GM21515 (cell line): ENCODE measurements around the gene ZNF750.
"Not testable (repeated sequence)": the region's sequence is repeated elsewhere in the genome, so short reads cannot be mapped to it uniquely, and the experiment has no call there.

ENCODE experiments used
- ATAC-seq: cut with Tn5 transposase; IDR thresholded peaks from one replicate; pipeline ENCODE4 v1.9.1; 2021; ENCODE audit not compliant: unreplicated experiment

ZNF750 gene

DNA sequence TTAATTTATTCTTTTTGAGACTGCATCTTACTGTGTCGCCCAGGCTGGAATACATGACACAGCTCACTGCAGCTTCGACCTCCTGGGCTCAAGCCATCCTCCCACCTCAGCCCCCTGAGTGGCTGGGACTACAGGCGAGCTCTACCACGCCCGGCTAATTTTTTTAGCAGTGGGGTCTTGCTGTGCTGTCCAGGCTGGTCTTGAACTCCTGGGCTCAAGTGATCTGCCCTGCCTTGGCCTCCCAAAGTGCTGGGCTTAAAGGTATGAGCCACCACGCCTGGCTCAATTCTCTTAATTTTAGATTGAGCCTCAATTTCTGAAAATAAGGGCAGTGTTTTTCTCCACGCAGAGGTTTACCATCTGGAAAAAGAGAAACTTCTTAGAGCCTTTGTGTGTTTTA, 41.1 kb downstream of the ZNF750 start:
- no peak for ATAC-seq

GRCh38 chr17:82797061-82797460, 42.8 kb downstream of the ZNF750 start:
- no peak for ATAC-seq

DNA sequence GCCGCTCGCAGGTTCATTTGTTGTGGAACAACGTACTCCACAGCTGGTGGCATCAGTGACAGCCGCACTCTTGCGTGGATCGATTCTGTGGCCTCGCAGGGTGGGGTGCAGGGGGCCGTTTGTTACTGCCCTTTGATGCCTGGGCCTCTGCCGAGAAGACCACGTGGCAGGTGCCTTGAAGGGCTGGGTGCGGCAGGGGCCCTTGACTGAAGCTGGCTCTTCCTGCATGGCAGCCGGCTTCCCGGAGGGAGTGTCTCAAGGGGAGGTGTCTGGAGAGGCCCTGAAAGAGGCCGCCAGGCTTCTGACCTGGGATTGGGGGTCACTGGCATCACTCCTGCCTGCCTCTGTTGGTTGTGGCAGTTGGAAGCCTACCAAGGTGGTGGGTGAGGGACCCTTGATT, 44.2 kb downstream of the ZNF750 start:
- no peak for ATAC-seq

DNA sequence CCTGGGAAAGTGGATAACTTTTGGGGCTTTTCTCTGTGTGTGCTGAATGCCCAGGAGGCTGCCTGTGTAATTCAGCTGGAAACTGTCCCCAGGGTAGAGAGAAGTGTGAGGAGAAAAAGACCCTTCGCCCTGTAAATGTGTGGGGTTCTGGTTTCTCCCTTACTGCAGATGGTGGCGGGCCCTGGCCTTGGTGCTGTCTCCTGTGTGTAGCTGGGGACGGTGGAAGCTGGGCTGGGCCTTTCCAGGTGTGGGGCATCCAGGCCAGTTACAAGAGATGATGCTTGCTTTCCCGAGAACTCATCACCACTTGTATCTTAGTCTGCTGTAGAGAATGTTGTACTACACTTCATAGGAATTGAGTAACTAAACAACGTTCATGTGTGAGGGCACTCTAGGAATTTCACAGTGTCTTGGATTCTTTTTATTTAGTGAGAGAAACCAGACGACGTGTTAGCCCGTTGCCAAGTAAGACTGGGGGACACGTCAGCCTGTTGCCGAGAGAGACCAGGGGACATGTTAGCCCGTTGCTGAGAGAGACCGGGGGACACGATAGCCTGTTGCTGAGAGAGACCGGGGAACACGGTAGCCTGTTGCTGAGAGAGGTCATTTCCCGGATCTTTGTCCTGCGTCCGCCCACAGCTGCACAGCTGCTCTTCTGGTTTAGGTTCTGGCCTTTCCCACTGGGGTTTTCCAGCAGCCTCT, 44.9 kb downstream of the ZNF750 start:
- no peak for ATAC-seq

- no peak for ATAC-seq
Observed at GRCh38 chr17:82793974-82794630, 45.7 kb downstream of the ZNF750 start.

GRCh38 chr17:82791532-82791931, 48.3 kb downstream of the ZNF750 start:
- no peak for ATAC-seq

DNA sequence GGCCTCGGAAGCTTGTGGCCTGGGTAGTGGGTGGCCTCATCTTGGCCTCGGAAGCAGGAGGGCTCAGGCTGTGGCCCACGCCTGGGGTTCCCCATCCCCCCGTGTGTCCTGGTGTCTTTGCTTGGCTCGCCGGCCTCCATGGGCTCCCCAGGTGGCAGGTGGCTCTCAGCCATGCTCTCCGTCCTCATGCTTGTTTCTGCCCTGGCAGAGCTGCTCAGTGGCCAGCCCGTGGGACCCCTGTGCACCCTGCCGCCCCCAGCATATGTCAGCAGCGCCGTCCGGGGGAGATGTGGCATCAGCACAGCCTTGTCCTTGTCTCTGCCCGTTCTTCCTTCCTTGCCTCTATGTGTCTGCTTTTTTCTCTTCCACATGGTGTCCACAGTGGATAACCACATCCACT, 49.4 kb downstream of the ZNF750 start:
- ATAC-seq = no peak

DNA sequence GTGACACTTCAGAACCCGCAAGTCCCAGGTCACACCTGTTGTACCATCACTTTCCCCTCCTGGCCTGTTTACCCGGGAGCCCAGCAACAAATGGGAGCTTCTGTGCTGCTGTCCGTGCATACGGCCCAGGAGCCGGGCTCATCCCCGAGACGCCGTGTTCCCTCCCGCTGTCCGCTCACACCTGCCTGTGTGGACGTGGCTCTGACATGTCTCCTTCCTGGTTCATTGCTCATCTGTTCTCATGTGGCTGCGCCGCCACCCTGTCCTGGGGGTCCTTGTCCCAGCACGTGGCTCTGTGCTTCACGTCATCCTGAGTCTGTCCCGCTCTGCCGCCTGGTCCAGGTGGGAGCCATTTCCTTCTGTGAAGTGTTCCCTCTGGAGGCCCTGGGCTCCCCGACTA, 50.0 kb downstream of the ZNF750 start:
- ATAC-seq = no peak

DNA sequence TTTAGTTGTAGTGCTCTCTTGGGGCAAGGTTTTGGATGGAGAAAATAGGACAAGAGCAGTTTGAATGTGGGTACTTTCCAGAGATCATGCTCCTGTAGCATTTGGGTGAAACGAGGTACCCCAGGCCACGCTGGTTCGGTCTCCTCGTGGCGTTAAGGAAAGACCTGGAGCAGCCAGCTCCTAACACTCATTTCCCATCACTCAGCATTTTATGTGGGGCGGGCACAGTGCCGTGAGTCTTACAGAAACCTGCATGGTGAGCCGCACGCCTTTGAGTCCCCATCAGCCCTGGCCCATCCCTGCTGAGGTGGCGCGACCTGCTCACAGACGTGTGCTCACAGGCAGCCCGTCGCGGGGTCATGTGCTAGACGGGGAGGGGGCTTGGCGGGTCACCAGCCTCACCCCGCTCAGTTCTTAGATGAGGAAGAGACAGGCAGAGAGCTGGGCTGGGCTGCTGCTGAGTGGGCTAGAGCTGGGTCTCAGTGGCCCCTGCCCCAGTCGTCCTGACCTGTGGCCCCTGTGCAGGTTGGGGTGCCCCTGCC, 50.7 kb downstream of the ZNF750 start:
- ATAC-seq = no peak

- no peak for ATAC-seq
Observed at GRCh38 chr17:82788206-82789001, 51.4 kb downstream of the ZNF750 start.

DNA sequence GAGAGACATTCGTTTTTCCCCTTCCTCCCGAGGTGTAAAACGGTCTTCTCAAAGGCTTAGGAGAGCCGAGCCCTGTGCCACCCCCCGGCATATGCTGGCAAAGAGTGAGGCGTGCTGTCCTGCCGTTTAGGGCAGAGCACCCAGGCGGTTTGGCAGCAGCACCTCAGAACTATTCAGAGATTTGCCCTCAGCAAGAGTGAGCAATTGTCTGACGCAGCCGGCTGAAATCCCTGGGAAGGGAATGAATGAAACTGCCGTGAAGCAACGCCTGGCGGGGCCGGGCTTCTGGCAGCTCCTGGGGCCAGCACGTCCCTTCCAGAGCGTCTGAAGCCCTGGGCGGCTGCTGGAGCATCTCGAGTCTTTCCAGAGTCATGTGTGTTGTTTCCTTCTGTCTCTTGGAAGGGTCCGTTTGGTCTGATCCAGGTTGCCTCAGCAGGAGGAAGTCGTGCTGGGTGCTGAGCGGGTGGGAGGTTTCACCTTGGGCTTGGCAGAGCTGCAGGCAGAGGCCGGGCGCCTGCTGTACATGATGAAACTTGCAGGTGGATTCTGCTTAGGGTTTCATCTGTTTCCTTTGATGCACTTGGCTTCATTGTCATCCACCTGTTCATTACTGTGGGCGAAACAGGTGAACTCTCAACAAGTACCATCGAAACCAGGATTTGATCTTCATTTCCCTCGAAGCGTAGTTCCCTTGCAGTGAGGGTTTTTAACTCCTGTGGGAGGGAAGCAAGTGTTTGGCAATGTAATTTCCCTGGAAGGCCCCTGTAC, 52.6 kb downstream of the ZNF750 start:
- ATAC-seq = no peak

GRCh38 chr17:82786427-82786826, 53.4 kb downstream of the ZNF750 start:
- no peak for ATAC-seq

GRCh38 chr17:82785581-82785980, 54.2 kb downstream of the ZNF750 start:
- not testable (repeated sequence) for ATAC-seq

DNA sequence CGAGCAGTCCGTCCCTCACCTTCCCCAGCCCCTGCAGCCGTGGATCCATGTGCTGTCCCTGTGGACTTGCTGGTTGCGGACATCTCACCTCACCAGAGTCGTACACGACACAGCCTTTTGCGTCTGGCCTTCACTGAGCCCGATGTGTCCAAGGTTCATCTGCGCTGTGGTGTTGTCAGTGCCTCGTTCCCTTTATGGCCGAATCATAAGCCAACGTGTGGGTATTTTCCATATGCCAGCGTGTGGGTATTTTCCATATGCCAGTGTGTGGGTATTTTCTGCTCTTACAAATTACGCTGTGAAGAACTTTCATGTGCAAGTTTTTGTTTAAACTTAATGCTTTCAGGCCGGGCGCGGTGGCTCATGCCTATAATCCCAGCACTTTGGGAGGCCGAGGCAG, 56.3 kb downstream of the ZNF750 start:
- no peak for ATAC-seq

GRCh38 chr17:82782657-82783207, 57.1 kb downstream of the ZNF750 start:
- ATAC-seq = no peak

DNA sequence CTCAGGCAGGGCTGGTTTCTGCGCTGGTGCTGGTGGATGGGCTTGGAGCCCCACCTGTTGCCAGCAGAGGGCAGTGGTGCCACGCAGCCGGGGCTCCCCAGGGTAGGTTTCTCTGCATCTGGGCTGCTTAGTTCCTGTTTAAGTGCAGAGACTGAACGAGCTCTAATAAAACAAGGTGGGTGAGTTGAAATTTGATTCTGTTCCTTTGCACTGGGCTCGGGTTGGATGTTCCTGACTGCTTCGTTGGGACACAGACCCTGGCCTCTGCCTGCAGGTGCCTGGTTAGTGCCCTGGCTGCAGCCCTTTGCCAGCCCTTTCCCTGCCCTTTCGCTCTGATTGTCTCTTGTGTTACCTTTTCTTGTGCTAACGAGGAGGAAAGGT, 57.9 kb downstream of the ZNF750 start:
- ATAC-seq = peak; percentile 68

- no peak for ATAC-seq
Observed at GRCh38 chr17:82780971-82781893, 58.6 kb downstream of the ZNF750 start.

GRCh38 chr17:82780195-82780594, 59.6 kb downstream of the ZNF750 start:
- no peak for ATAC-seq

DNA sequence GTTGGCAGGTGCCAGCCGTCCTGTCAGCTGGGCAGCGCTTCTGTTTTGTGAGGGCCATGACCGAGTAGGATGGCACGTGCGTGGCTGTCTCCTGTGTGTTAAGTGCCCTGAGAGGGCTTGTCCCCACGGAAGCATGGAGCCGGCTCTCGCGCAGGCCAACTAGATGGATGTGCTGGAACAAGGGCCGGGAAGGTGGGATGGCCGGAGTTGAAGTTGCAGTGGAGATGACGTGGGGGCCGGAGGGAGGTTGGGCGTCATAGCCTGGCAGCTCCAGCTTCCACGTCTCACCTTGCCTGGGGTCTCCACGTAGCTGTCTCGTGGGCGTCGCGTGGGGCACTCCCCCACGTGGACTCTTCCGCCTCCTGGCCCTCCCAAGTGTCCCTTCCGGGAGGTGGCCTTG, 60.3 kb downstream of the ZNF750 start:
- no peak for ATAC-seq
